Immature natural killer cell (primary cell): Measurements from ENCODE around the gene RPH3AL. TPM values are rescaled to one million over a fixed set of nuclear protein-coding genes. Genes with fewer than 3 reads are reported as not detected.
"Not testable (repeated sequence)": the region's sequence is repeated elsewhere in the genome, so short reads cannot be mapped to it uniquely, and the experiment has no call there.

Source experiments
- DNase-seq, 3 donors: peaks; one replicate each; pipeline ENCODE4 v3.0.0; 2022; ENCODE audit warnings: mixed read lengths in 1 of 3
- H3K27ac Mint-ChIP-seq, 6 donors: one replicate each; pipeline ENCODE4 v1.8.0; 2020; ENCODE audit warnings: mixed read lengths in 6 of 6, mild to moderate bottlenecking in 5 of 6, inconsistent platforms in 4 of 6, moderate library complexity in 3 of 6
- H3K27me3 Mint-ChIP-seq, 3 donors: one replicate each; pipeline ENCODE4 v1.8.0; 2020 to 2021; ENCODE audit warnings: low read depth in 3 of 3, mild to moderate bottlenecking in 3 of 3, mixed read lengths in 3 of 3, moderate library complexity in 3 of 3, inconsistent platforms in 1 of 3
- H3K36me3 Mint-ChIP-seq, 3 donors: one replicate each; pipeline ENCODE4 v1.8.0; 2020; ENCODE audit warnings: mixed read lengths in 3 of 3, inconsistent platforms in 2 of 3, mild to moderate bottlenecking in 2 of 3
- H3K4me1 Mint-ChIP-seq, 2 donors: one replicate each; pipeline ENCODE4 v1.8.0; 2020; ENCODE audit warnings: inconsistent platforms in 2 of 2, mild to moderate bottlenecking in 2 of 2, mixed read lengths in 2 of 2, moderate library complexity in 1 of 2
- H3K4me3 Mint-ChIP-seq, 5 donors: one replicate each; pipeline ENCODE4 v1.8.0; 2020; ENCODE audit warnings: mild to moderate bottlenecking in 5 of 5, mixed read lengths in 5 of 5, inconsistent platforms in 3 of 5, moderate library complexity in 3 of 5
- H3K9me3 Mint-ChIP-seq, 6 donors: one replicate each; pipeline ENCODE4 v1.8.0; 2020; ENCODE audit warnings: mild to moderate bottlenecking in 6 of 6, mixed read lengths in 6 of 6, inconsistent platforms in 4 of 6, moderate library complexity in 3 of 6
- polyA plus RNA-seq, 3 donors: library from polyadenylated mRNA; unstranded; fragments of 300-500 nt; fragmentation: Illumina TruSeq; gene quantifications; one replicate each; pipeline ENCODE4 v1.2.3, GENCODE V29; 2021

The RPH3AL gene
- polyA plus RNA-seq, 3 donors from 2014 or later, result 4.2 to 10.3 (median 4.5) TPM

DNA sequence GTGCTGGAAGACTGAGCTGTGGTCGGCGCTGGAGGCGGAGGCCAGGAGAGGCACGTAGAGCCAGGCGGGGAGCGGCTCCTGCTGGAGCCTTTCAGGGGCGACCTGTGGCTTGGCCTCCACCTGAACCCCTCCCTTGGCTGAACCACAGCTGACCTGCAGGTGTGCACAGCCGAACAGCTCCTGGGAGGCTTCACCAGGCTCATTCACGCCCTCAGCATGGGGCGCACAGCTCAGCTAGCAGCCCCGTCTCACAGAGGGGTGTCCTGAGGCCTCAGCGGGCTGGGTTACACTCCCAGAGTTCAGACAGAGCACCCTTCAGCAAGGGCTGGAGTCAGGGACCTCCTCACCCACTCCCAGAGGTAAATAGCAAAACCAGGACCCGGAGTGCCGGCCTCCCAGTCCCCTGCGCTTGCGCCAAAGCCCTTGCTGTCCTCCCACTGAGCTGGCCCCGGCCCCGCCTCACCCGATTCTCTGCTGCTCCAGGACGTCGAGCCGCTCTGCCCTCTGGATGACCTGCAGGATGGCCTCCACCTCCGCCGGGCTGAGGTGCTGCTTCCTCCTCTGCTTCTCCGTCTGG, 31.7 kb downstream of the RPH3AL start:
- H3K9me3 Mint-ChIP-seq, result peaks cover 0 to 1% (median 0%) of the 10 kb centered on the region in 6 donors

DNA sequence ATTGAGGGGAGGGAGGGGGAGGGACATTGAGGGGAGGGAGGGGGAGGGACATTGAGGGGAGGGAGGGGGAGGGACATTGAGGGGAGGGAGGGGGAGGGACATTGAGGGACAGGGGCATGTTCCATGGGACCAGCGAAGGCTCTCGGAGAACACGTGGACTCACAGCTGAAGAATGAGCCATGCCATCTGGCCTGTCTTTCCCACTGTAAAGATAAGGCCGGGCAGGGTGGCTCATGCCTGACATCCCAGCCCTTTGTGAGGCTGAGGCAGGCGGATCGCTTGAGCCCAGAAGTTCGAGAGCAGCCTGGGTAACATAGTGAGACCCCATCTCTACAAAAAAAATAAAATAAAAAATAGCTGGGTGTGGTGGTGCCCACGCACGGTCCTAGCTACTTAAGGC, 32.5 kb downstream of the RPH3AL start:
- Mint-ChIP-seq H3K4me1 (no peaks in the 10 kb centered on the region), H3K27me3 (peaks cover 0 to 6% (median 2%) of the 10 kb centered on the region in 3 donors), H3K4me3 (no peak overlapping the region), H3K36me3 (peaks cover 9 to 25% (median 17%) of the 10 kb centered on the region in 3 donors), H3K9me3 (peaks cover 0 to 1% (median 0%) of the 10 kb centered on the region in 6 donors), H3K27ac (no peak overlapping the region)
- no peak for DNase-seq

More for the DNA sequence above, 31.7 kb downstream of the RPH3AL start:
- Mint-ChIP-seq H3K36me3 (peaks cover 9 to 19% (median 12%) of the 10 kb centered on the region in 3 donors), H3K4me3 (no peak overlapping the region), H3K27me3 (peaks cover 0 to 6% (median 2%) of the 10 kb centered on the region in 3 donors), H3K4me1 (no peaks in the 10 kb centered on the region), H3K27ac (no peak overlapping the region)
- DNase-seq, result no peak

DNA sequence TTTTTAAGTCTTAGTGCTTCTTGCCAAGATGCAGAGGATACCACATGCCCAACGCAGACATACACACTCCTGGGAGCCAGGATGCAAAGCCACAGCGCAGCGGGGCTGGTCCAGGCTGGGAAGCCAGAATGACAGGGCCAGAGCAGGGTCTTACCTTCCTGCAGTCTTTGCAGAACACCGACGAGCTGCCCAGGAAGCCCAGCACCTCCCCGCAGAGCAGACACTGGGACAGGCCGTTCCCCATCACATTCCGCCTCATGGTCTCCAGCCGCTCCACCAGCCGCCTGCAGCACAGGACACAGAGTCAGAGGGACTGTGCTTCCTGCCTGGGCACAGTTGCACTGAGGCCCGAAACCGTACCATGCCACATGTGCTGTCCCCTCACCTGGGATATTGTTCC, 33.3 kb downstream of the RPH3AL start:
- Mint-ChIP-seq H3K4me1 (no peaks in the 10 kb centered on the region), H3K27me3 (peaks cover 0 to 6% (median 2%) of the 10 kb centered on the region in 3 donors), H3K4me3 (no peak overlapping the region), H3K9me3 (peaks cover 0 to 1% (median 0%) of the 10 kb centered on the region in 6 donors), H3K27ac (no peak overlapping the region), H3K36me3 (peaks cover 9 to 25% (median 17%) of the 10 kb centered on the region in 3 donors)
- DNase-seq, result no peak

GRCh38 chr17:317070-317469, 35.5 kb downstream of the RPH3AL start:
- DNase-seq, H3K4me1 Mint-ChIP-seq, H3K9me3 Mint-ChIP-seq, H3K27me3 Mint-ChIP-seq, H3K4me3 Mint-ChIP-seq, H3K27ac Mint-ChIP-seq: not testable (repeated sequence)
- H3K36me3 Mint-ChIP-seq, result peaks cover 9 to 25% (median 17%) of the 10 kb centered on the region in 3 donors

DNA sequence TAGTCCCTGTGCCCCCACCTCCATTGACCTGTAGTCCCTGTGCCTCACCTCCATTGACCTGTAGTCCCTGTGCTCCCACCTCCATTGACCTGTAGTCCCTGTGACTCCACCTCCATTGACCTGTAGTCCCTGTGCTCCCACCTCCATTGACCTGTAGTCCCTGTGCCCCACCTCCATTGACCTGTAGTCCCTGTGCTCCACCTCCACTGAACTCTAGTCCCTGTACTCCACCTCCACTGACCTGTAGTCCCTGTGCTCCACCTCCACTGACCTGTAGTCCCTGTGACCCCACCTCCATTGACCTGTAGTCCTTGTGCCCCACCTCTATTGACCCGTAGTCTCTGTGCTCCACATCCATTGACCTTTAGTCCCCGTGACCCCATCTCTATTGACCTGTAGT, 37.2 kb downstream of the RPH3AL start:
- not testable (repeated sequence) for H3K27ac Mint-ChIP-seq, DNase-seq, H3K9me3 Mint-ChIP-seq, H3K4me1 Mint-ChIP-seq, H3K27me3 Mint-ChIP-seq, H3K4me3 Mint-ChIP-seq
- H3K36me3 Mint-ChIP-seq, result peaks cover 9 to 25% (median 17%) of the 10 kb centered on the region in 3 donors

DNA sequence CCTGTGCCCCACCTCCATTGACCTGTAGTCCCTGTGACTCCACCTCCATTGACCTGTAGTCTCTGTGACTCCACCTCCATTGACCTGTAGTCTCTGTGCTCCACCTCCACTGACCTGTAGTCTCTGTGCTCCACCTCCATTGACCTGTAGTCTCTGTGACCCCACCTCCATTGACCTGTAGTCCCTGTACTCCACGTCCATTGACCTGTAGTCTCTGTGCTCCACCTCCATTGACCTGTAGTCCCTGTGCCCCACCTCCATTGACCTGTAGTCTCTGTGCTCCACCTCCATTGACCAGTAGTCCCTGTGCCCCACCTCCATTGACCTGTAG, 38.0 kb downstream of the RPH3AL start:
- DNase-seq, H3K4me3 Mint-ChIP-seq, H3K9me3 Mint-ChIP-seq, H3K27me3 Mint-ChIP-seq, H3K4me1 Mint-ChIP-seq, H3K27ac Mint-ChIP-seq: not testable (repeated sequence)
- H3K36me3 Mint-ChIP-seq, result peaks cover 9 to 25% (median 16%) of the 10 kb centered on the region in 3 donors

- Mint-ChIP-seq H3K36me3 (peaks cover 9 to 24% (median 14%) of the 10 kb centered on the region in 3 donors), H3K27ac (no peak overlapping the region), H3K9me3 (peaks cover 0 to 1% (median 0%) of the 10 kb centered on the region in 6 donors), H3K4me3 (no peak overlapping the region), H3K4me1 (no peaks in the 10 kb centered on the region), H3K27me3 (peaks cover 0 to 6% (median 2%) of the 10 kb centered on the region in 3 donors)
- DNase-seq, result no peak
These were observed 38.5 kb downstream of the RPH3AL start for GRCh38 chr17:313911-314613.

DNA sequence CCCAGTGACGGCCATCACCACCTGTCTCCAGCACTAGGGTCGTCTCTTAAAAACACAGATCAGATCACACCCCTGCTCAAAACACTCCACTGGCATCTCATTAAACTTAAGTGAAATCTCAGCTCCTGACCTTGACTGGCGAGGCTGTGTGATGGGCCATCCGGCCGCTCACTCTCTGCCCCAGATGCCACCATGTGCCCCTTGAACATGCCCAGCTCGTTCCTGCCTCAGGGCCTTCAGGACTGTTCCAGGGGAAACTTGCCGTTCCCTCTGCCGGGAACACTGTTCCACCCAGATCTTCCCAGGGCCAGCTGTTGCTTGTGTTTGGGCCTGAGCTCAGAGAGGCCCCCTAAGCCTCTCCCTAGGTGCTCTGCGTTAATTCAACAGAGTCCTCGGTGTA, 39.4 kb downstream of the RPH3AL start:
- no peak overlapping the region for H3K27ac Mint-ChIP-seq
- no peaks in the 10 kb centered on the region for H3K4me1 Mint-ChIP-seq
- peaks cover 1 to 16% (median 6%) of the 10 kb centered on the region in 3 donors for H3K36me3 Mint-ChIP-seq
- peaks cover 0 to 6% (median 2%) of the 10 kb centered on the region in 3 donors for H3K27me3 Mint-ChIP-seq
- peaks cover 0 to 1% (median 0%) of the 10 kb centered on the region in 6 donors for H3K9me3 Mint-ChIP-seq
- no peak for DNase-seq
- no peak overlapping the region for H3K4me3 Mint-ChIP-seq

DNA sequence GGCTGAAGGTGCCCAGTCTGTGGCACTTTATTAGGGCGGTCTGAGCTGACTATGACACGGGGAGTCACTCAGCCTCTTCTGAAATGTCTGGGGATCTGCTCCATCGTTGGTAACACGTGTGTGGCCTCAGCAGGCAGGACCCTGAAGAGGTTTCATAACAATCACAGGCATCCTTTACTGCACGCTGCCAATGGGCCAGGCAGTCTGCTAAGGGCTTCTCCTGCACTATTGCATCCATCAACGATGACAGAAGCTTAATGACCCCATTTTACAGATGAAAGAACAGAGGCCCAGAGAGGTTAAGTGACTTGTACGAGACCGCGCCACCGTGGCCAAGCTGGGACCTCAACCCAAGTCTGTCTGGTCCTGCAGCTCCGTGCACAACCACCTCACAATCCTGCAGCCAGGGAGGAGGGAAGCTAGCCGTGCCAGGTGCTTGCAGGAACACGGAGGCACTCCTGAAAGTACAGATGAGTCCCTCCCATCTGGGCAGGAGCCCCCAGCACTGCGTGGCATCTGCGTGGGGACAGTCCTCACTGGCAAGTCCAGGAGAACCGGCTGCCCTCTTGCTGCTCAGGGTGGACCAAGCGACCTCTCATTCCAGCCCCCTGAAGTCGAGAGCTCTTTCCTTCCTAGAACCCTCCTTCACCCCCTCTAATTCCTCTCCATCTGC, 40.0 kb downstream of the RPH3AL start:
- Mint-ChIP-seq H3K27ac (no peak overlapping the region), H3K4me3 (no peak overlapping the region), H3K9me3 (peaks cover 0 to 1% (median 0%) of the 10 kb centered on the region in 6 donors), H3K4me1 (no peaks in the 10 kb centered on the region), H3K27me3 (peaks cover 0 to 4% (median 0%) of the 10 kb centered on the region in 3 donors), H3K36me3 (peaks cover 0 to 10% (median 5%) of the 10 kb centered on the region in 3 donors)
- DNase-seq, result no peak

DNA sequence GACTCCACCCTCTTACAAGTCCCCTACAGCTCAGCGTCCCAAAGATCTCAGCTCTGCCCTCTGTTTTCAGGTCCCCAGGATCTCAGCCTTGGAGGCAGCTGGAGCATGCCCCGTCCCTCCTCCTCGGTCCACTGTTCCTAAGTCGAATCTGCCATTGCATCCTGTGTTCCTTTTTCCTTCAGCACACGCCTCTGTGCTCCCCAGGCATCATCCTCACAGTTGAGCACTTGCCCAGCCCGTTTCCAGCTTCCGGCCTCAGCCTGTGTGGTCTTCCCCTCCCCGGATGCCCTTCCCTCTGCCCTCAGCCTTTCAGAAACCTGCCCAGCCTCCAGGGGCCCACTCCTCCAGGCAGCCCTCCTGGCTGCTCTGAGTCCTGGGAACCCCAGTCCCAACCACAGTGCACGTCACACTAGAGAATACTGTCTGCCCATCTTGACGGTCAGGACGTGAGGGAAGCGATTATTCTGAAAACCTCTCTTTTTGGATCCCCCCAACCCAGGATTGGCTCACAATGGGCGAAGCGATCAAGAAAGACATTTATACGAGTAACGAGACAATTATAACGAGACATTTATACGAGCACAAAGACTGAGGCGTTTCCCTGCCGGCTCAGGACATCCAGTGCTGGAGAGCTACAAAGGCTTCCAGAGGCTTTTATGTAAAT, 41.4 kb downstream of the RPH3AL start:
- DNase-seq, result no peak
- peaks cover 0 to 9% (median 5%) of the 10 kb centered on the region in 3 donors for H3K36me3 Mint-ChIP-seq
- peak overlapping the region in 1 of 6 donors; percentile 43 for H3K27ac Mint-ChIP-seq
- H3K4me3 Mint-ChIP-seq, result no peak overlapping the region
- H3K27me3 Mint-ChIP-seq, result peaks cover 0 to 4% (median 0%) of the 10 kb centered on the region in 3 donors
- no peaks in the 10 kb centered on the region for H3K9me3 Mint-ChIP-seq
- no peaks in the 10 kb centered on the region for H3K4me1 Mint-ChIP-seq

DNA sequence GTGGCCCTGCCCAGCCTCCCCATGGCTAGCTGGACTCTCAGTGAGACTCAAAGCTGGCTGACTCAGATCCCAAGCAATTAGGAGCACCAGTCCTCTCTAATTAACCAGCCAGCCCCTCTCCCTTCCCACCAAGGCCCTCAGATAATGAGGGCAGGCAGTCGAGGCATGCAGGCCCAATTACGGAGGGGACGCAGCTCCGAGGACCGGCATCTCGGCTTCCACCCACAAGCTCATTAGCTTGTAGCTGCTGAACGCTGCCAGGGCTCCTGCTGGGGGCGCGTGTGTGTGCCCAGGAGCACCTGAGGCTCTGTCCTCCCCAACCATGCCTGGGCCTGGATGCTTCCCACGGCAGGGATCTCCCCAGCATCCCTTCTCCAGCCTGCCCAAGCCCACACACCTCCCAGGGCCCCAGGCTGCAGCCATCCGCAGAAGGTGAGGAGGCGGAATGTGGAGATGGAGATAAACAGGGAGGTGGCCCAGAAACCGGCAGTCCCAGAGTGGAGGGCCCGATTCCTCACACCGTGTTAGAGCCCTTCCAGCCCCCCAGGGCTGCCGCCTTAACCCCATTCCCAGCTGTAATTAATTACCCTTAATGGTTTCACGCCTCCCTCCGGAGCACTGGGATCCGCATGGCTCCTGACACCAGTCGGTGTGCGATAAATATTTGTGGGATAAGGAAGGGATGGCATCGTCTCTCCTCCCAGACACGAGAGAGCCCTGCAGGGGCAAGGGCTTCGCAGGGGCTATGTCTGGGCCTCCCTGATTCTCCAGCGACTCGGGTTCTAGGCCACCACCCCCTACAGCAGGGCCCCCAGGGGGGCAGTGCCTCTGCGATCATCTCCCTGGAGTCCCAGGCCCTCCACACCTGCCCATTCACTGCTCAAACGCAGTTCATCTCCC, 42.2 kb downstream of the RPH3AL start:
- no peak for DNase-seq
- Mint-ChIP-seq H3K4me3 (no peak overlapping the region), H3K27me3 (peaks cover 0 to 4% (median 0%) of the 10 kb centered on the region in 3 donors), H3K9me3 (no peaks in the 10 kb centered on the region), H3K27ac (peak overlapping the region in 1 of 6 donors; percentile 43), H3K4me1 (no peaks in the 10 kb centered on the region), H3K36me3 (peaks cover 0 to 2% (median 1%) of the 10 kb centered on the region in 3 donors)

GRCh38 chr17:309361-309888, 43.2 kb downstream of the RPH3AL start:
- Mint-ChIP-seq H3K4me1 (no peaks in the 10 kb centered on the region), H3K4me3 (no peak overlapping the region), H3K9me3 (no peaks in the 10 kb centered on the region), H3K27ac (no peak overlapping the region), H3K27me3 (peaks cover 0 to 4% (median 0%) of the 10 kb centered on the region in 3 donors), H3K36me3 (no peaks in the 10 kb centered on the region)
- peak in 1 of 3 donors; percentile 20 for DNase-seq
